ENCODE measurements around the gene FBRS. TPM values are rescaled to one million over a fixed set of nuclear protein-coding genes. Genes with fewer than 3 reads are reported as not detected.

The FBRS gene
- total and polyA plus RNA-seq, 2 of the 13 experiments (the other 11 are each of a cell fraction or from before 2014, with no cell fraction given), result 13.7 to 16.2 TPM

- Histone ChIP-seq H3K4me2 (ENCODE audit: low read depth, low read length) (peak overlapping the region; percentile 92), H4K20me1 (ENCODE audit: insufficient read depth, low read length) (peaks cover 16% of the 10 kb centered on the region; the same call in 1 of the 2 replicates), H3K79me2 (ENCODE audit: insufficient read depth, low read length) (peaks cover 31% of the 10 kb centered on the region), H2AFZ (ENCODE audit: low read length) (no peak overlapping the region), H3K9me3 (ENCODE audit: low read length) (no peaks in the 10 kb centered on the region), H3K36me3 (replicated peaks in 1 of 2; ENCODE audit: control insufficient read depth in 1 of 2, insufficient read depth in 2 of 2, low read length in 2 of 2) (peaks cover 15 to 44% of the 10 kb centered on the region in 2 experiments), H3K9ac (ENCODE audit: insufficient read depth, low read depth, low read length) (peak overlapping the region; percentile 99), H3K27ac (ENCODE audit: extremely low read length, insufficient read depth, low read length) (peak overlapping the region; percentile 99), H3K27me3 (ENCODE audit: control insufficient read depth in 1 of 2, insufficient read depth in 2 of 2, low read length in 2 of 2) (no peaks in the 10 kb centered on the region), H3K4me1 (ENCODE audit: insufficient read depth, low read length) (peaks cover 24% of the 10 kb centered on the region), H3K4me3 (replicated peaks in 1 of 3; ENCODE audit: insufficient read depth in 1 of 3, low read depth in 2 of 3, low read length in 3 of 3) (peak overlapping the region; percentile 75 to 96 (median 93))
- no peak for DNase-seq (ENCODE audit: low spot score)
- in situ Hi-C loops (cut with HindIII; ENCODE audit: extremely low pct_ligation_motif_present, low pct_unique_long_range_greater_than_20kb), result no loop called here
- FAIRE-seq, result no peak
- intact Hi-C loops (cut with micrococcal nuclease; ENCODE audit: unreplicated experiment), result loop anchor here (5.0 to 10.0 kb wide), 3 partner anchors 48 to 225 kb away; partner anchors contain the start of genes FBXL19, PHKG2 and ZNF768
- ATAC-seq, result no peak
- ChIA-PET POLR2A (interaction anchor here (0.8 to 1.6 kb wide), 4 partner anchors 41 to 197 kb away, joined by 3 to 10 read pairs (median 5); partner anchors contain the start of genes CTF1, FBRS and PHKG2), CTCF (ENCODE audit: low intra/inter-chr PET ratio, low total read pairs) (no interaction called here)
- WGBS (ENCODE audit: low lambda C conversion rate), result 17% methylated on average over 8 of the region's 8 CpGs
- no TSS peak for BruUV-seq (replicated peaks)
- 0 out of 2 replicates have a peak, but pooled peaks have one; percentile 17 for TF ChIP-seq SALL2 (CRISPR knock-in tag; IDR thresholded peaks at IDR 0.05)
- TF ChIP-seq TEAD2 (CRISPR knock-in tag; IDR thresholded peaks at IDR 0.05), result no peak
- no peak for TF ChIP-seq ZNF3 (CRISPR knock-in tag; IDR thresholded peaks at IDR 0.05)
- TF ChIP-seq BRCA1 (CRISPR knock-in tag; IDR thresholded peaks at IDR 0.05), result 0 out of 2 replicates have a peak, but pooled peaks have one; percentile 2
- TF ChIP-seq ZNF354B (CRISPR knock-in tag; IDR thresholded peaks at IDR 0.05), result 0 out of 2 replicates have a peak, but pooled peaks have one; percentile 44
- TF ChIP-seq ZNF503 (CRISPR knock-in tag; IDR thresholded peaks at IDR 0.05), result peak; percentile 48; the same call in 1 of the 2 replicates
- no peak for TF ChIP-seq ZNF136 (CRISPR knock-in tag; IDR thresholded peaks at IDR 0.05; ENCODE audit: low read depth)
- peak; percentile 40 for TF ChIP-seq DBP (CRISPR knock-in tag; IDR thresholded peaks at IDR 0.05; ENCODE audit: not compliant biosample characterization)
- no peak for TF ChIP-seq ZBTB3 (CRISPR knock-in tag; IDR thresholded peaks at IDR 0.05; ENCODE audit: borderline replicate concordance, low read depth)
- TF ChIP-seq ZNF549 (CRISPR knock-in tag; IDR thresholded peaks at IDR 0.05), result 0 out of 2 replicates have a peak, but pooled peaks have one; percentile 35
- TF ChIP-seq ZNF557 (CRISPR knock-in tag; IDR thresholded peaks at IDR 0.05), result 0 out of 2 replicates have a peak, but pooled peaks have one; percentile 18
- TF ChIP-seq ZNF367 (CRISPR knock-in tag; IDR thresholded peaks at IDR 0.05; ENCODE audit: borderline replicate concordance), result 0 out of 2 replicates have a peak, but pooled peaks have one; percentile 5
- TF ChIP-seq NAIF1 (CRISPR knock-in tag; IDR thresholded peaks at IDR 0.05; ENCODE audit: borderline replicate concordance), result peak; percentile 61; the same call in 1 of the 2 replicates
- 0 out of 2 replicates have a peak, but pooled peaks have one; percentile 40 for TF ChIP-seq ETS1 (CRISPR knock-in tag; IDR thresholded peaks at IDR 0.05)
- TF ChIP-seq ZSCAN30 (CRISPR knock-in tag; IDR thresholded peaks at IDR 0.05), result 0 out of 2 replicates have a peak, but pooled peaks have one; percentile 77
- 0 out of 2 replicates have a peak, but pooled peaks have one; percentile 19 for TF ChIP-seq MLXIP (CRISPR knock-in tag; IDR thresholded peaks at IDR 0.05; ENCODE audit: borderline replicate concordance)
- no peak for TF ChIP-seq ZNF501 (CRISPR knock-in tag; IDR thresholded peaks at IDR 0.05)
Measured at GRCh38 chr16:30699615-30700099, 41.4 kb downstream of the FBRS start.
